NCI-H1930 (cell line): ENCODE data around the gene BRDT.
"Not testable (repeated sequence)": the region's sequence is repeated elsewhere in the genome, so short reads cannot be mapped to it uniquely, and the experiment has no call there.

Experiments
- DNase-seq, 2 experiments: peaks; one replicate each; lab custom pipeline; 2025; lab: John Stamatoyannopoulos, UW

The BRDT gene

DNA sequence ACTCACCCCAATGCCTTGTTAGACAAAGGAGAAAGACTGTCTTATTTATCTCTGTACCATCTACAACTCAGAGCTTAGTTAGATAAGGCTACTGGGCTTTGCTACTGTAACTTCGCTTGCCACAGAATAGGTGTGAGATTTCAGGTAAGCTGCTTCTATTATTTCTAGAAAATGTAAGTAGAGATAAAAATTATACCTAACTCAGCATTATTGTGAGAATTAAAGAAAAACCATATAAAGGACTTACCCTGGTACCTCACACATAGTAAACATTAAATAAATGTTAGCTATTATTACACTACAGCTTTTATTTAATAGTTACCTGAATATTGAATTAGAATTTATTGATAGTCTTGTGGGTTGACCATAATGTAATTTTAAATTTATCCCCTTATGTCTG, 44.1 kb downstream of the BRDT start:
- DNase-seq, result no peak

DNA sequence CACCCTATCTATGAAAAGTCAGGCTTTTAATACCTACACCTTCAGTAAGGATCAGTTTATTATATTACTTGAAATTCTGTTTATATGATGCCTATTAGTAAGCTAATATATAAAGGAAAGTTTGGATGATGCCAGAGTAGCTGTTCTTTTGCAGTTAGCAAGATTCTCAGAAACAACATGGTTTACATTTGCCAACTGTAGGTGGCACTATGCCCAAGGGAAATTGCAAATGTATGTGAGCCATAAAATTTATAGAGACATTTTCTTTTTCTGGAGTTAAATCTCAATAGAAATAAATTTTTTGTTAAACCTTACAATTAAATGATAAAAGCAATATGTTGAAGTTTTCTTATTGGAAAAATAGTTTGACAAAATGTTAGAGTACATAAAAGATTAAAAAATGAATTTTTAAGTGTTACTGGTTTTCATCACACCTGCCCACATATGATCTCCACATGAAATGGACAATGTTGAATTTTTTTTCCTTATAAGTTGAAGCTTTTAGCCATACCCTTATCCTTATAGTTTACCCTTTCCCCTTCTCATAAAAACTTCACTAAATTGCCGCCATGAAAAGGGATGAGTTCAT, 48.5 kb downstream of the BRDT start:
- DNase-seq, result peak in 1 of 2 experiments; percentile 46

GRCh38 chr1:92004129-92004528, 54.9 kb downstream of the BRDT start:
- DNase-seq, result no peak

DNA sequence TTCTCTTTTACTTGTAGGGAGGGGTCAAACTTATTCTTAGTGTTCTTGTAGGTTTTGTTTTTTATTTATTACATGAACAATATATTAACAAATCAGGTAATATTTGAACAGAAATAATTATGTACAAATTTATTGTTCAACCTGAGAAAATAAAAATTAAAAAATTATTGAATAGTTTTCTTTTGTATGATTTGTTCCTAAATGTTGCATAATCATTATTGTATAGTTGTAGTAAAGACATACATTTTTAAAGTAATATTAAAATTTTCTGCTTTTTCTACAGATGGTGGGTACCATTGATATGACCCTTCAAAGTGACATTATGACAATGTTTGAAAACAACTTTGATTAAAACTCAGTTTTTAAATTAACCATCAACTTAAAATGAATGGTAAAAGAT, 64.7 kb downstream of the BRDT start:
- DNase-seq, result no peak

DNA sequence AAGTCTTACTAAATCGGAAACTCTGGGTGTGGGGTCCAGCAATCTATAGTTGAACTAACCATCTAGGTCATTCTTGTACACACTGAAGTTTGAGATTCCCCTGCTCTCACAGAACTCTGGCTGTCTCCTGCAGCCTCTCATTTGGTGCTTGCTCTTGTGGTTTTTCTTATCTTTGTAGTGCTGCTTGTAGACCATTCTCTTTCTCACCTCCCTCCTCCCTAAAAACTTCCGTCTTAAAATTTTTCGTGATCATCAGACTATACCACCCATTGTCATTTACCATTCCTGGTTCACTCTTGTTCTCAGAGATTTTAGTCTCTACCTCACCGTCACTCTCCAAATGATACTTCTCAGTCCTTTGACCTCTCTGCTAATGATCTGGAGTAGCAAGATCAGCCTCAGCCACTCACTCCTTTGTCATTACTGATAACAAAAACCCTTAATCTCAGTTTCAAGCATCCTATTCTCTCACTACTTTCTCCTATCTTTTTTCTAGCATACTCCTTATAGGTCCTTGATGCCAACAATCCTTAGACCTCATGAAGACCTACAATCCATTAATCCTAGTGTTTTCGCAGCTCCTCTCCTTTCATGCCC, 67.6 kb downstream of the BRDT start:
- DNase-seq, result no peak

- no peak for DNase-seq
These were observed 68.5 kb downstream of the BRDT start for GRCh38 chr1:92017656-92018055.

DNA sequence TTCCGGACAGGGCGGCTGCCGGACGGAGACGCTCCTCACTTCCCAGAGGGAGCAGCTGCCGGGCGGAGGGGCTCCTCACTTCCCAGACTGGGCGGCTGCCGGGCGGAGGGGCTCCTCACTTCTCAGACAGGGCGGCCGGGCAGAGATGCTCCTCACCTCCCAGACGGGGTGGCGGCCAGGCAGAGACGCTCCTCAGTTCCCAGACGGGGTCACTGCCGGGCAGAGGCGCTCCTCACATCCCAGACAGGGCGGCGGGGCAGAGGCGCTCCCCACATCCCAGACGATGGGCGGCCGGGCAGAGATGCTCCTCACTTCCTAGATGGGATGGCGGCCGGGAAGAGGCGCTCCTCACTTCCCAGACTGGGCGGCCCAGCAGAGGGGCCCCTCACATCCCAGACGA, 76.8 kb downstream of the BRDT start:
- DNase-seq, result not testable (repeated sequence)

GRCh38 chr1:92026806-92027205, 77.6 kb downstream of the BRDT start:
- DNase-seq, result no peak

DNA sequence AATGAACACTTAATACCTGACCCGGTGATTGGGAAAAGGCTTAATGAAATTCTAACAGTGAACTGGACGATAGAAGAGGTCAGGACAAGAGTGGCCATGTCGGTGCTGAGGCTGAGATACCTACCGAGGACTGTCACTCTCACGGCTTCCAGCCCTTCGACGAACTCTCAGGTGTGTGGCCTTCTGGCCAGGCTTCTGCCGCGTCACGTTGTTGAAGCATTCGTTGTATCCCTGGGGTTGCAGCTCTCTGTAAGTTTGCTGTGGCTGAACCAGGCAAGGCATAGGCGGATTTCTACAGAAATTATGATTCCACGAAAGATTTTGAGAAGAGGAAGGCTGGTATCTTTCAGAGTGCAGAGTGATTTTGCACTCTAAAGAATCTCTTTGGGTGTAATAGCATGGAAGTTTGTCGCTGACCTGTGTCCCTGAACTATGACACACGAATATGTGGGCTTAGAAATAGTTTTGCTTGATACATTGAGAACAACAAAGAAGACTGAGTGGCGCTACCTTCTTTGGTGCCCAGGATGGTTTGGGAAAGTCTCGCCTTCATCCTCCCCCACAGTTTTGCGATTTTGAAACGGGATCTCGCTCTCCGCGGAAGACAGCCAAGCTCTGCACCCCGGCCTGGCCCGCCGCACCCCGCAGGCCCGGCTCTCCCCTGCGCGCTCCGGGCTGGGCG, 80.2 kb downstream of the BRDT start:
- no peak for DNase-seq

GRCh38 chr1:92030656-92031107, 81.5 kb downstream of the BRDT start:
- DNase-seq, result no peak

DNA sequence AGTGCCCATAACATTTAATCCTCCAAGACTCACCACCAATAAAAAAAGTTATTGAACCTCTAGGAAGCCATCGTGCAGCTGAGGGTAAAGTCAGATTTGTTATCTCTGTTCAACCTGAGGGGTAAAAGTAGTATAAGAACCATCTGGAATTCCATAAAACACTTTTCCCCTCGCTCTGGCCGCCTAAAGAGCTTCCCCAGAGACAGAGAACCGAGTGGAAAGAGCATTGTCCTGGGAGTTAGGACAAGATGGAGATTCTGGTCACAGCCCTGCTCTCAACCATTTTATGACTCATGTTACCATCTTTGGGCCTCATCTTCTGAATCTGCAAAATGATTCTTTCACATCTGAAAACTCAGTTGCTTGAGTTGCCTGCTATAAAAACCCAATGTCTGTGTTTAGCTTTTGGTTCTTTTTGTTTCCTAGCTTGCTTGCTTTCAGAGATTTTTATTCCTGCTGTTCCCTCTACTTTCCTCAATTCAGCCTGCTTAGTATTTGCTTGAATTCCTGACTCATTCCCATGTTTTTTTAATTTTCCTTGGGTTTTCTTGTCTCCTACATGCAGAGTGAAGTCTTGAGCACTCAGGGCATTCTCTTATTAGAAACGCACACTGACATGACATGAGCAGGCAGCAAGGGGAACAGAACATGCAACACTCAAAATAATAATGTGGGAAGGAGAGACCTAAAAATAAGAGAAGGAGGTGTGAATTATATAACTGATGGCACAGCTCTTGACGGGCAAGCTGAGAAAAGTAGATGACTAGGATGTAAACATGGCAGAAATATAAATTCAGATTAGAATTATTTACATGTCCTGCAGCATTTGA, 82.3 kb downstream of the BRDT start:
- no peak for DNase-seq

GRCh38 chr1:92037400-92037799, 88.2 kb downstream of the BRDT start:
- no peak for DNase-seq

DNA sequence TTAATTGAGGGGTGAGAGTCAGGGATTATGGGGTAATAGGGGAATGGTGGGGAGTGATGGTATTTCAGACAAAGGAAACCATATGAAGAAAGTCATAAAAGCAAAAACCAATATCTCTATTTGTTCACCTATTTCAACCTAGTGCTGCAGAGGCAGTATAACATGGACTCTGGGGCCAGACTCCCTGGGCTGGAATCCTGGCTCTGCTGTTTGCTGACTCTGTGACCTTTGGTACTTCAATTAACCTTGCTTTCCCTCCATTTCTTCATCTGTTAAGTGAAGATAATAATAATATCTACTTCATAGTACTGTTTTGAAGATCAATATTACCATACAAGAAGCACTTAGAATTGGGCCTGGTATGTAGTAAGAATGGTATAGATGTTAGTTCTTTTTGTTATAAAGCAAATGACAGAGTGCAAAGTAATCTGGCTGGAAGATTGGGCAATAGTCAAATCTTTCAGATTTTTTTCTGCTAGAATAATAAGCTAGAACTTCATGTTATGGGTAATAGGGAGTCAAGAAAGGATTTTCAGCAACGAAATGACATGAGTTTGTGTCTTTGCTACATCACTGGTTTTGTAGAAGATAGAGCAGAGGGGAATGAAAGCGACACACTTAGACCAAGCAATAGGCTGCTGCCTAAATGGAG, 89.6 kb downstream of the BRDT start:
- no peak for DNase-seq

- no peak for DNase-seq
These were observed 91.8 kb downstream of the BRDT start for GRCh38 chr1:92040971-92041370.

GRCh38 chr1:92043621-92044020, 94.4 kb downstream of the BRDT start:
- DNase-seq, result no peak

DNA sequence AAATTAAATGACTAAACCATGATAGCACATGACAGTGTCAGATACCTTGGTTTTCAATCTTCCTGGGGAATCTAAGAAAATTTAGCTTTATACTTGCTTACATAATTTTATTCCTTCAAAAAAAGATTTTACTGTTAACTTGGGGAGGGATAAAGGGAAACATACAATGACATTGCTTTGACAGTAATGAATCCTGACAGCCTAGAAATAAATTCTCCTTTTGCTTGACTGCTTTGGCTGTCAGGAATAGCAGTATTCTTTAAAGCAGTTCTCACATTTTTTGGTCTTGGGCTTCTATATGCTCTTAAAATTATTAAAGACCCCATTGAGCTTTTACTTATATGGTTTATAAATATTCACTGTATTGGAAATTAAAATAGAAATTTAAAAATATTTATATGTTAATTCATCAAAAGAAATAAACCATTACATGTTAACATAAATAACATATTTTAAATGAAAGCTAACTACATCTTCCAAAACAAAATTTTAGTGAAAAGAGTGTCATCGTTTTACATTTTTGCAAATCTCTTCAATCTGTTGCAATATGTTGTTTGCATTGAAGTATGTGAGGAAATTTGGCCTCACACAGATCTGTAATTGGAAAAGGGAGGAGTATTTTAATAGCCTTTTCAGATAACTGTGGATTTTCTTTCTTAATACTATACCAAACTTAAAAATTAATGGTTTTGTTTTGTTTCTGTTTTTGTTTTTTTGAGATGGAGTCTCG, 96.7 kb downstream of the BRDT start:
- DNase-seq, result no peak

GRCh38 chr1:92051948-92052347, 102.7 kb downstream of the BRDT start:
- DNase-seq, result no peak
